CD4-positive, alpha-beta T cell treated with Interleukin-6 for 4 hours (primary cell): ENCODE data around the gene PIRT.

Experiments used
- DNase-seq: peaks from one replicate; pipeline ENCODE4 v3.0.0-alpha.2; 2020; ENCODE audit warnings: mixed read lengths

Gene PIRT

DNA sequence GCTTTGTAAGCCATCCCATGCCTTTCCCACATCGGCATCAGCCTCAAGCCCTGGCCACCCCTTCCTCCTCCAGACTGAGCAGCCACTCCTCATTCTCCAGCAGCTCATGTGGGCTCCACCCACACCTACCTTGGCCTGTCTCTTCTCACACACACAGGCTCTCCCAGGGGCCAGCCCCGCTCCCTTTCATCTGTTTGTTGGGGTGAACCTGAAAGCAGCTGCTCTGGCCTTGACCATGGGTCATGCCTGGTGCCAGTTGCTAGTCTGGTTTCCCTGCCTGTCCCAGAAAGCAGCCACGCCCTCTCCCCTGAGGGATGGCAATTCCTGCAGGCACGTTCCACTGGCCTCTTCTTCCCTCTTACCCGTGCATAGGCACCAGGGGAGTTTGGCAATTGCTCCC, 22.6 kb downstream of the PIRT start:
- DNase-seq, result no peak

DNA sequence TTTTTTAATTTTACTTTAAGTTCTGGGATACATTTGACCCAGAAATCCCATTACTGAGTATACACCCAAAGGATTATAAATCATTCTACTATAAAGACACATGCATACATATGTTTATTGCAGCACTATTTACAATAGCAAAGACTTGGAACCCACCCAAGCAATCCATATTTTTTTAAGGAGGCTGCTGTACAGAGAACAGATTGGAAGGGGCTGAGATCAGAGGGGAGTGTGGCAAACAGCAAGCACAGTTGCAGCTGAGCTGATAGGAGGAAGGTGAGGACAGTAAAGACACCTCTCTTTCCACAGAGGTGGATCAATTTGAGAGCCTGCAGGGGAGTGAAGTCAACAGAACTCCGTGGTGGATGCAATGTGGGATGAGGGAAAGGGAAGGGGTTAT, 23.8 kb downstream of the PIRT start:
- no peak for DNase-seq

DNA sequence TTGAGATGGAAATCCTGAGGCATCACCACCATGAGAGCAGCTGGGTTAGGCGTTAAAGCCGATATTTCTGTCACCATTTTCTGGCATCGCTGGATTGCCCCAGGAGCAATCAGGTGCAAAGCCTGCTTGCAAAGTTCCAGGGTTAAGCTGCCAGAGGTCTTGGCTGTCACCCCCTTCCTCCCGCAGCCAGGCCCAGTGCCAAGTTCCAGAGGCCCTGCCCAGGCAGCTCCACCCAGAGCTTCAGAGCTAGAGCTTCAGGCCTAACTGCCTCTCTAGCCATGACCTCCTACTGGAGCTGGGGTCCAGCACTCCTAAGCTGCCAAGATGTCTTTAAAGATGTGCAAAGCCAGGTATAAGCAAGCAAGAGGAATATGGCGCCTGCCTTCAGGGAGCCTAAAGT, 25.2 kb downstream of the PIRT start:
- DNase-seq, result no peak

DNA sequence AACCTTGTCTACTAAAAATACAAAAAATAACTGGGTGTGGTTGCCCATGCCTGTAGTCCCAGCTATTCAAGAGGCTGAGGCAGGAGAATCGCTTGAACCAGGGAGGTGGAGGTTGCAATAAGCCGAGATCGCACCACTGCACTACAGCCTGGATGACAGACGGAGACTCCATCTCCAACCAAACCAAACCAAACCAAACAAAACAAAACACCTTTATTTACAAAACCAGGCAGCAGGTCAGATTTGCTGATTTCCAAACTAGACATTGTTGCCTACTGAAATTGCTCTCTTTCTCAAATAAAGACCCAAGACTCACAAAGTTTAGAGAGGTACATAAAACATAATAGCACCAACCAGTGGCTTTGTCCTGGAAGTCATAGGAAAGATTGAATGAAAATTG, 28.3 kb downstream of the PIRT start:
- DNase-seq, result no peak

DNA sequence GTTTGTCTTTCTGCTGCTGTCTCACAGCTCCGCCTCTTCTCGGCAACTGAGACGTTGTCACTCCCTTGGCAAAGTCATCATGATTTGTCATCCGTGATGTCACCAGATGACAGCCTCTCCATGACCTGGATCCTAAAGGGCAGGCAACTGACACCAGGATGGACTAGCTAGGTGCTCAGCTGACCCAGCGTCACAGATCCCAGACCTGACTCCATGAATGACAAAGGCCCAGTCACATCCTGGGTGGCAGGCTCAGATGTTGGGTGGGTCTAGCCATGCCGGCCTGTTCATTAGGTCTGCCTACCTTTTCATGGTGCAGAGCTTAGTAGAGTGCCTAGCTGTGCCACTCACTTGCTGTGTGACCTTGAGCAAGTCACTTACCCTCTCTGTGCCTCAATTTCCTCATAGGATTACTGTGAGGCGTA, 30.2 kb downstream of the PIRT start:
- DNase-seq, result no peak

DNA sequence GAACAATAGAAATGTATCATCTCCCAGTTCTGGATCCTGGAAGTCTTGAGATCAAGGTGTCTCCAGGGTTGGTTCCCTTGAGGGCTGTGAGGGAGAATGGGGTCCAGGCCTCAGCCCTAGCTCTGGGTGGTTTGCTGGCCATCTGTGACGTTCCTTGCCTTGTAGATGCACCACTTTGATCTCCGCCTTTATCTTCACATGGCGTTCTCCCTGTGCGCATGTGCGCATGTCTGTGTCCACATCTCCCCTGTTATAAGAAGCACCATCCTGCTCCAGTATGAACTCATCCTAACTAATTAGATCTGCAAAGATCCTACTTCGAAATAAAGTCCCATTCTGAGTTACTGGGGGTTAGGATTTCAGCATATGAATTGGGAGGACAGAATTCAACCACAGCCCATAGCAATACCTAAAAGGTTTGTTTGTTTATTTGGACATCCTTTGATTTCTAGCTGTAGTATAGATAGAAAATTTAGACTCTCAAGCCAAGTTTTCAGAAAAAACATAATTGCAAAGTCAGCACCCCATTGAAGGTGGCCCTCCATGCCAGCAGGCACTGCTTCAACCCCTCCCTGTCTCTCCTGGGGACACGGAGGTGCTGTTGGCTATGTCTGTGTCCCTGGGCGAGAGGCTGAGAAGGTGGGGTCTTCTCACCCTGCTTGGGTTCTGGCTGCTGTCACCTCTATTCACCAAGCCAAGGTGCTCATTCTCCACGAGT, 31.2 kb downstream of the PIRT start:
- DNase-seq, result no peak

- no peak for DNase-seq
Observed at GRCh38 chr17:10805911-10806310, 32.0 kb downstream of the PIRT start.

- no peak for DNase-seq
Observed at GRCh38 chr17:10804546-10804945, 33.3 kb downstream of the PIRT start.

DNA sequence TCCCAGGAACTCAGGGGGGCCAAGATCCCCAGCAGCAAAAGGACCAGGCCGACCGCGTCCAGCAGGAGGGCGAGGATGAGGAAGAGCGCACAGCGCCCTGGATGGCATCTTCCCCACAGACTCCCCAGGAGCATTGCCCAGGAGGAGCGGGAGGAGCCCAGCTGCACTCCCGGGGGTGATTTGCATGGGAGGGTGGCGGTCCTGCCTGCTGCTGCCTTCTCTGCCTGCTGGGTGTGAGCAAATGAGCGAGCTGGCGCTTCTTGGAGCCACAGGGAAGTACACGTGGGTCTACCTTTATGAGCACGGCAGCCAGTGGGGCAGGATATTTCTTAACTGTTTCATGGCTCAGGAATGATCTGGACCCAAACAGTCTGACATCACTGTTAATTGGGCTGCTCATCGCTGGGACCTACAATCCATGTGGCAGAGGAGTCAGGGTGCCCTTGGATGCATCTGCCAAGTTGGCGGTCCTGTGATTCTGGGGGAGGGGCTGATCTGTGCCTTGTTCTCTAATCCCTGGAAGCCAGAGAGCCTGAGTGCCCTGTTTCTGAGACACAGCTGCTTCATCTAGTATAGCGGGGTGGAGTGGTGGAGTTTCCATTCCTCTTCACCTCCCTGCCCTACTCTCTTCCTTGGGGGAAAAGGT, 33.9 kb downstream of the PIRT start, which contains the start of gene TMEM238L:
TMEM238L (minus strand) TSS at position 270 of the 646 bp plus-strand sequence; CDS start at position 134, 136 bp downstream.
- no peak for DNase-seq

- DNase-seq, result no peak
Observed at GRCh38 chr17:10803350-10803749, 34.5 kb downstream of the PIRT start.

GRCh38 chr17:10802496-10803284, 35.2 kb downstream of the PIRT start:
- no peak for DNase-seq

DNA sequence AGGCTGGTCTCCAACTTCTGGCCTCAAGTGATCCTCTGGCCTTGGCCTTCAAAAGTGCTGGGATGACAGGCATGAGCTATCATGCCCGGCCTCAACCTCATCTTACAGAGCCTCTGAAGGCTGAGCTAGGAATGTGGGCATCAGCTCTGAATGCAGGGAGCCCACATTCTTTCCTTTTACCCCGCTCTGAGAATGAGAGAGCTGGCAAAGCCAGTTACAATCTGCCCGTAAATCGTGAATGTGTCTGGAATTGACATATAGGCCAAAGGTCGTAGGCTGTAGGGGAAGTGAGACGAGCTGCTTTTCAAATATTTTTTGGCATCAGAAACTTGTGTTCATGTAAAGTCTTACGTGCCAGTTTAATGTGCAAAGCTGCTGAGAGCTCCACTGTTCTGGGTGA, 38.5 kb downstream of the PIRT start:
- DNase-seq, result no peak

DNA sequence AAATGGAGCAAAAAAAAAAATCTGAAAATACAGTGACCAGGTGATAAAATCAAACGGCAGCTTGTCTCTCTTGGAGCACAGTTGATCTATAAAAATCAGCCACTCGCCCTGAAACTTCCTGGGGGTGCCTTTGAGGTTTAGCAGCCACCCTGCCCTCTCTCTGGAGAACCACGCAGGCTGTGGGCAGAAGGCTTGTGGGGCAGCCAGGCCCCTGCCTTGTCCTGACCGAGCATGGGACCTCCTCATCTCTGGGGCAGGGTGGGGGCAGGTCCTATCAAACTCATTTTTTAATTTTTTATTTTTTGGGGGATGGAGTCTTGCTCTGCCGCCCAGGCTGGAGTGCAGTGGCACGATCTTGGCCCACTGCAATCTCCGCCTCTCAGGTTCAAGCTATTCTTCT, 39.0 kb downstream of the PIRT start:
- DNase-seq, result no peak

DNA sequence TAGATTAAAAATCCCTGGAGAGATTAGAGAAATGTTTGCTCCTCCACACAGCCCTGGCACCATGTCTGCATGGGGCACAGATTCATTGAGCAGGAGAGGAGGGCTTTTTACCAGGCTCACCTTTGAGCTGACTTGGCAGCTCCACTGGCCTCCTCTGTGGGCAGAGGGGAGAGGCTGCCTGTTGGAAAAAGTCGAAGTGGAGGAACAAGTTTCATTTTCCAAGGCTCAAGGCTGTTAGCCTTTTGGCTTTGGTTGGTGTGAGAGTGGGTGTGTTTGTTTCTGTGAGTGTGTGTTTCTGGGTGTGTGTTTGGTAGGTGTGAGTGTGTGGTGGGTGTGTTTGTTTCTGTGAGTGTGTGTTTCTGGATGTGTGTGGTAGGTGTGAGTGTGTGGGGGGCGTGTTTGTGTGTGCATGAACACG, 39.5 kb downstream of the PIRT start:
- DNase-seq, result no peak

GRCh38 chr17:10797476-10798328, 40.2 kb downstream of the PIRT start:
- no peak for DNase-seq

DNA sequence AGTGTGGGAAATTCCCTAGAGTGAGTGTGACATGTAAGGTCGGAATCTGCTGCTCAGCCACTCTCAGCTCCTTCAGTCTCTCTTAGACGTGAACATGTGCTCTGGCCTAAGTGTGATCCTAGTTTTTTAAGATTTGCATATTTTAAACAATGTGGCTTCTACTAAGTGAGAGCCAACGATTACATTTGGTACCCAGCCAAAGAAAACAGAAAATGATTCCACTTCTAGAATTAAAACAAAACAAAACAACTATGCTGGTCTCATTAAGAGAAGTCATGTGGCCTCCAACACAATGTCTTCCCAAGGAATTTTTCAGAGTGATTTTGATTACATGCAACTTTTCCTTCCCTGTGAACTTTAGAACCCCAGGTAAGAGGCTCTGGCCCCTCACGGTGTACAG, 44.1 kb downstream of the PIRT start:
- DNase-seq, result no peak

DNA sequence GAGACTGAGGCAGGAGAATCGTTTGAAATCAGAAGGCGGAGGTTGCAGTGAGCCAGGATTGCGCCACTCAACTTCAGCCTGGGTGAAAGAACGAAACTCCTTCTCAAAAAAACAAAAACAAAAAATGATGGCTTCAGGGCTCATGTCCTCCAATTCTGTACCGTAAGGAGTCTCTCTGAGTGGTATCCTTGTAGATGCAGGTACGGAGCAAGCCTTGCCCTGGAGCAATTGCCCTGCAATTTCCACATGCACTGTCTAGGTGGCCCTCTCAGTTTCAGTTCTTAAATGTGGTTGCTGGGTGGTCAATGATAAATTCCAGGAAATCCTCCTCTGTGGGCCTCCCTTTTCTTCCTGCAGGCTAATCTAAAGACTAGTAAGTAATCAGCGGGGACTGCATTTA, 44.6 kb downstream of the PIRT start:
- no peak for DNase-seq

GRCh38 chr17:10792151-10792550, 45.7 kb downstream of the PIRT start:
- no peak for DNase-seq

DNA sequence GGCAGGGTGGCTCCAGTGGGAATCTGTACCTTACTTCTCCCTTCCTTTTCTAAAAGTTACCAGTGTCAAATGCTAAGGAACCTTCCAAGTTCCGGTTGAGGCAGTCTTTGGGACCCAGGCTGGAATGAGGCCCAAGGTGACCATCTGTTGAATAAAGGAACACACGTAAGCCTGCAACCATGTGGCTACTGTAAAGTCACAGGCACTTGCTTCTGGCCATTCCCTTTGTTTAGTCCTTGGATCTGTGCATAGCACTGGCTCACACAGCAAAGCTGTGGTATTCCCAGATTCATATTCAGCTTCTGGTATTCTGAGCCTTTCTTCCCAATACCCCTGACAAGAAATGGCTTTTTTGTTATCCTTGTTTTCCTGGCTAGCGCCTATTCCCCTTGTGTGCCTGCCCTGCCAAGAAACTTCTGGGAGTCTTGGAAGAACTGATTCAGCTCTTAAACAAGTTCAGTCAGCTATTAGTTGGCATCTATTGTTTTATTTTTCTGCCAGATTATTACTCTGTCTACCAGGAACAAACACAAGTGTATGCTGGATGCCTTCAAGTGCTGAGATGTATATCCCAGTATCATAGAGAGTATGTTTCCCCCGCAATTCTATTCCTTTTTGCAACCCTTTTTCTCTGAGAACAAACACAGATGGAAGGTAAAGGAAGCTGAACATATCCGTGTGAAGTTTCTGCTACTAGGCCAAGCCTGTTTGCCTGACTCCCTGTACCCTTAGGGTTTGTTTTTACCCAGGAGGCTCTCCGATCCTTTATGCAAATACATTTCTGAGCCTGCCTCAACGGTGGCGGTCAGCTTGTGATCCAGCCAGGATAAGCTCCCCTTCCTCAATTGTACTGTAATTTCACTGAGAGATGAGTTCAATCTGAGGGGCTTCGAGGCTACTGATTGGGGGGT, 47.1 kb downstream of the PIRT start:
- DNase-seq, result no peak

GRCh38 chr17:10789694-10790271, 48.1 kb downstream of the PIRT start:
- no peak for DNase-seq

DNA sequence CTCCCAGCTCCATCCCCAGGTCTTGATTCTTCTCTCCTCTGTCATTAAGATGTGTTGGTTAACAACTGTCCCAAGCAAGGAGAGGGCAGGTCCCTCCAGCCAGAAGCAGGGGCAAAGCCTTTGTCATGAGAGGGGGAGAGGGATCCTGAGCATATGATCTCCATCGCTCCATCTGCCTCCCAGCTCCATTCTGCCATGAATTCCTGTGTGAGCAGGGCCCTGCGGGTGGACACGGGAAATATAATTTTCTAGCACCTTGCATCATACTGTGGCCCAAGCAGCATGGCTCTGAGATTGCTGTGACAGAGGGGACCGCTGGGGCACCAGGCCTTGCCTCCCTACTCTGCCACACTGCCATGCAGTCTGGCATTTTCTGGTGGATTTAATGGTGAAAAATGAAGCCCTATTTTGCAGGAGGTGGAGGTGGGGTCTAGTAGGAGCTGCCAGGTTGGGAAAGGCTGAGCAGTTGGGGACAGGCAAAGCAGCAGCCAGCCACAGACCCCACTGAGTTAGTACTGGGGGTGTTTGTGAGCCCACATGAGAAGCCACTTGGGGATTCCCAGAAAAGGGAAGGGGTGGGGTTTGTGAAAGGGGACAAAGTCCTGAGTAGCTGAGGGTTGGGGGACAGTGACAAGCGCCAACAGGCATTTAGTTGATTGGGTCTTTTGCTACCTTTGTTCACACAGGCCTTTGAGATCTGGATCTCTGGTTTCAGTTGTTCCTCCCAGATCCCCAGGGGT, 50.4 kb downstream of the PIRT start:
- DNase-seq, result no peak
